Measurements from ENCODE around the gene WDR7. TPM values are rescaled to one million over a fixed set of nuclear protein-coding genes. Genes with fewer than 3 reads are reported as not detected.

WDR7 gene
- total and polyA plus RNA-seq, 3 donors from 2014 or later, result 19.4 to 63.6 (median 35.9) TPM

DNA sequence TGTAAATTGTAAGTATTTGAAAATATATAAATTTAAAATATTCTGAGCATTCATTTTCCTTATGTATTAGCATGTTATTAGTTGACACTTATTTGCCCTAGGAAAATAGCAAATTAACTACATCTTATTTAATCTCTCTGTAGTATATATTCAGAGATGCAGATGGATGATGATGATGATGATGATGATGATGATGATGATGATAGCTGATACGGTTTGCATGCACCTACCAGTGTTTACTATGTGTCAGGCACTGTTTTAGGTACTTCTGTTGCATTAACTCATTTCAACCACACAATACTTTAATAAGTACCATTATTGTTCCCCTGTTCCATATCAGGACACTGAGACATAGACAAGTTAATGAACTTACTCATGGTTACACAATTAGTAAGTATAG, 304.3 kb downstream of the WDR7 start:
- Histone ChIP-seq H3K27me3 (no peaks in the 10 kb centered on the region), H3K9me3 (no peaks in the 10 kb centered on the region), H3K27ac (no peak overlapping the region), H3K4me1 (no peaks in the 10 kb centered on the region), H3K36me3 (ENCODE audit: low read depth, missing control alignments) (no peaks in the 10 kb centered on the region), H3K4me3 (no peak overlapping the region)
- WGBS, 2 donors, result 79 to 91% methylated on average over 1 of the region's 1 CpG
- intact Hi-C loops (cut with DNase I; ENCODE audit: low total_unique reads), result no loop called here
- DNase-seq, result no peak
- no peak for TF ChIP-seq POLR2A (IDR thresholded peaks at IDR 0.05)
- TF ChIP-seq, protein P1, sequence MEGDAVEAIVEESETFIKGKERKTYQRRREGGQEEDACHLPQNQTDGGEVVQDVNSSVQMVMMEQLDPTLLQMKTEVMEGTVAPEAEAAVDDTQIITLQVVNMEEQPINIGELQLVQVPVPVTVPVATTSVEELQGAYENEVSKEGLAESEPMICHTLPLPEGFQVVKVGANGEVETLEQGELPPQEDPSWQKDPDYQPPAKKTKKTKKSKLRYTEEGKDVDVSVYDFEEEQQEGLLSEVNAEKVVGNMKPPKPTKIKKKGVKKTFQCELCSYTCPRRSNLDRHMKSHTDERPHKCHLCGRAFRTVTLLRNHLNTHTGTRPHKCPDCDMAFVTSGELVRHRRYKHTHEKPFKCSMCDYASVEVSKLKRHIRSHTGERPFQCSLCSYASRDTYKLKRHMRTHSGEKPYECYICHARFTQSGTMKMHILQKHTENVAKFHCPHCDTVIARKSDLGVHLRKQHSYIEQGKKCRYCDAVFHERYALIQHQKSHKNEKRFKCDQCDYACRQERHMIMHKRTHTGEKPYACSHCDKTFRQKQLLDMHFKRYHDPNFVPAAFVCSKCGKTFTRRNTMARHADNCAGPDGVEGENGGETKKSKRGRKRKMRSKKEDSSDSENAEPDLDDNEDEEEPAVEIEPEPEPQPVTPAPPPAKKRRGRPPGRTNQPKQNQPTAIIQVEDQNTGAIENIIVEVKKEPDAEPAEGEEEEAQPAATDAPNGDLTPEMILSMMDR (IDR thresholded peaks at IDR 0.05), result no peak

DNA sequence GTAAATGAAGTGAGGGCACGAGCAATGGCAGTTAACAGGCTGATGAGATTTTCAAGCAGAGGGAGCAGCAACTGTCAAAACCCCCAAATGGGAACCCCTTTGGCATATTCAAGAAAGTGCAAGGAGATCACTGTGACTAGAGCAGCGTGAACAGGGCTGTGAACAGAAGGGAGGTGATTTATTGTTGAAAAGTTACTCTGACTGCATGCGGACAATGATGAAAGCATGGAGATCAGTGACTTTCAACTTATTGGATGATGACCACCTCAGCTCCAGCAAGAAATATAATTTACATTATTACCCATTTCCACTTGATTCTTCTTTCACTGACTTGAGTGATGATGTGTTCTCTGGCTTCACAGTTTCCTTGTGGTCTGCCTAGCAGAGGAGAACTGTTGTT, 308.0 kb downstream of the WDR7 start:
- 85 to 90% methylated on average over 3 of the region's 3 CpGs for WGBS, 2 donors
- intact Hi-C loops (cut with DNase I; ENCODE audit: low total_unique reads), result no loop called here
- H3K4me1 ChIP-seq, result no peaks in the 10 kb centered on the region
- no peaks in the 10 kb centered on the region for H3K36me3 ChIP-seq (ENCODE audit: low read depth, missing control alignments)
- no peaks in the 10 kb centered on the region for H3K27me3 ChIP-seq
- DNase-seq, result no peak
- no peak overlapping the region for H3K27ac ChIP-seq
- no peaks in the 10 kb centered on the region for H3K9me3 ChIP-seq
- no peak overlapping the region for H3K4me3 ChIP-seq
- TF ChIP-seq POLR2A (IDR thresholded peaks at IDR 0.05), result no peak
- TF ChIP-seq, protein P1 (IDR thresholded peaks at IDR 0.05), result no peak

DNA sequence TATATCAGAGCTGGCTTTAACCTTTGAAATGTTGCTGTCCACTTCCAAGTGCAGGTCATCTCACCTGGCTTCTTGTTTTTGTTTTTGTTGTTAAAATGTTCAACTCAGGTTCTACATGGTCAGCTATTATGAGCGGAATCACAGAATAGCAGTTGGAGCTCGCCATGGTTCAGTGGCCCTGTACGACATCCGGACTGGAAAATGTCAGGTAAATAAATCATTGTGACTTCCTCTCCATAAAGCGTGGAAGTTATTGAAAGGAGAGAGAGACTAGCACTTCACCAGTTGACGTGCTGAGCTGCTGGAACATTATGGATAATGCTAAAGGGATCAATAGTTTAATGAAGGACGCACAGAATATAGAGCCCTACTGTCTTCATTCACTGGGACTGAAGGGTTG, 311.2 kb downstream of the WDR7 start:
- Histone ChIP-seq H3K4me3 (no peak overlapping the region), H3K27me3 (no peaks in the 10 kb centered on the region), H3K9me3 (no peaks in the 10 kb centered on the region), H3K36me3 (ENCODE audit: low read depth, missing control alignments) (no peaks in the 10 kb centered on the region), H3K27ac (no peak overlapping the region), H3K4me1 (no peaks in the 10 kb centered on the region)
- no peak for DNase-seq
- intact Hi-C loops (cut with DNase I; ENCODE audit: low total_unique reads), result no loop called here
- no peak for TF ChIP-seq POLR2A (IDR thresholded peaks at IDR 0.05)
- TF ChIP-seq, protein P1 (IDR thresholded peaks at IDR 0.05), result no peak
- 83 to 93% methylated on average over 7 of the region's 7 CpGs for WGBS, 2 donors

DNA sequence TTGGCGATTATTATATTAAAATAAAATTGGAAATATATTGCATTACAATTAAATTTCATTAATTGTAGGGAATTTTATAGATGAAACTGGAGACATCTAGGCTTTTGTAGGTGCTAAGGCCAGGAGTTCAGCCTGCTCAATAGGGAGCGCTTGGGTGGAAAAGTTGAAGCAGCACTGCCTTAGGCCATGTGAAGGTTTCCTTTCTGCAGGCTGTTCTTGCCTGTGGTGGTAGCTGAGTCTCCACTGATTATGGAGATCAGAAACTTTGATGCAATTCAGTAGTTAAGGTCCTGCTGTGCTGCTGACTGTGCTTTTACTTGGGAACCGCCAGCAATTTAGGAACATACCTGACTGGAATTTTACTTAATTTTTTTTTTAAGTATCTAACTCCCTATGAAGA, 315.9 kb downstream of the WDR7 start:
- no peak overlapping the region for H3K27ac ChIP-seq
- no peak for DNase-seq
- no peaks in the 10 kb centered on the region for H3K27me3 ChIP-seq
- H3K4me3 ChIP-seq, result no peak overlapping the region
- TF ChIP-seq, protein P1 (IDR thresholded peaks at IDR 0.05), result no peak
- no peak for TF ChIP-seq POLR2A (IDR thresholded peaks at IDR 0.05)
- 92 to 93% methylated on average over 3 of the region's 3 CpGs for WGBS, 2 donors
- H3K9me3 ChIP-seq, result no peaks in the 10 kb centered on the region
- peaks cover under 1% of the 10 kb centered on the region for H3K36me3 ChIP-seq (ENCODE audit: low read depth, missing control alignments)
- H3K4me1 ChIP-seq, result no peaks in the 10 kb centered on the region
- intact Hi-C loops (cut with DNase I; ENCODE audit: low total_unique reads), result no loop called here

DNA sequence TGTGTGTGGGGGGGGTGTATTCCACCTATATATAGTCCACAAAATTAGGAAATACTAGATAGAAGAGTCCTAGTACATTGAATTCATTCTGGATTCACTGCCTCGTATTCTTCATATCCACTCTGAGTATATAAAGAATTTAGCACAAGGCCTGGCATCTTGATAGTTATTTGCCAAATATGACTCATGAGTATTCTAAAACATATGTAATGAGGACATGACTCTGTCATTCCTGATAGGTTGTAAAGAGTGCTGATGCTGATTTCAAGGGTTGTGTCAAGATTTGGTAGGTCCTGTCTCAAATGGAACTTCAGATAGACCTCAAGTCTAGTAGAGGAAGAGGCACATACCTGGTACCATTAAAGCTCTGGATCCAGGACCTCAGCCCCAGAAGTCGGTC, 322.3 kb downstream of the WDR7 start:
- Histone ChIP-seq H3K36me3 (ENCODE audit: low read depth, missing control alignments) (peaks cover 3% of the 10 kb centered on the region), H3K27ac (no peak overlapping the region), H3K9me3 (no peaks in the 10 kb centered on the region), H3K4me3 (no peak overlapping the region), H3K4me1 (no peaks in the 10 kb centered on the region), H3K27me3 (no peaks in the 10 kb centered on the region)
- 96% methylated on average over 2 of the region's 2 CpGs for WGBS, 2 donors
- TF ChIP-seq, protein P1 (IDR thresholded peaks at IDR 0.05), result no peak
- TF ChIP-seq POLR2A (IDR thresholded peaks at IDR 0.05), result no peak
- intact Hi-C loops (cut with DNase I; ENCODE audit: low total_unique reads), result no loop called here
- DNase-seq, result no peak

Measured in testis (tissue), 3 donors.